Prostate gland (tissue), 2 donors: ENCODE data around the gene SYT15B. TPM values are rescaled to one million over a fixed set of nuclear protein-coding genes. Genes with fewer than 3 reads are reported as not detected.
"Not testable (repeated sequence)": the region's sequence is repeated elsewhere in the genome, so short reads cannot be mapped to it uniquely, and the experiment has no call there.

ENCODE experiments used
- DNase-seq: peaks from one replicate; pipeline ENCODE4 v3.0.0-alpha.2; 2019; ENCODE audit warnings: low spot score
- H3K27ac ChIP-seq, 2 donors: fragments of 200-600 bp; sonication (generic); 2 replicates each; pipeline ENCODE4 v1.5.1; 2017 to 2019
- H3K27me3 ChIP-seq: fragments of 200-600 bp; sonication (generic); replicated peaks from 2 replicates; pipeline ENCODE4 v1.5.1; 2019; ENCODE audit not compliant: insufficient read depth
- H3K36me3 ChIP-seq, 2 donors: fragments of 200-600 bp; sonication (generic); 1 replicate in 1 of 2; 2 replicates in 1 of 2; pipeline versions ENCODE4 v1.5.1 to v1.8.1; 2017 to 2019
- H3K4me1 ChIP-seq: fragments of 200-600 bp; sonication (generic); replicated peaks from 2 replicates; pipeline ENCODE4 v1.5.1; 2019
- H3K4me3 ChIP-seq, 2 donors: fragments of 200-600 bp; sonication (generic); 2 replicates each; pipeline ENCODE4 v1.5.1; 2017 to 2019
- H3K9me3 ChIP-seq: fragments of 200-600 bp; sonication (generic); 2 replicates; pipeline ENCODE4 v1.5.1; 2017
- WGBS: methylation state at CpG from one replicate; pipeline ENCODE4 v1.1.5; 2018; 5-methylcytosine and 5-hydroxymethylcytosine counted together
- intact Hi-C: fragments of 100-400 bp; cut with DNase I; formaldehyde crosslinking; loops from one replicate; pipeline ENCODE4 v1.14.2; 2022
- total RNA-seq, 2 donors: library from RNA; depleted of rRNA; stranded (reverse); fragments of >200 nt; gene quantifications; one replicate each; pipeline ENCODE4 v1.1.0, GENCODE V29; 2016

SYT15B gene
- total RNA-seq, 2 donors from 2014 or later: 3.0 to 4.6 TPM

GRCh38 chr10:47756169-47756568 is 7.2 kb downstream of the SYT15B start:
- H3K4me3 ChIP-seq, intact Hi-C loops, H3K27me3 ChIP-seq, H3K4me1 ChIP-seq, DNase-seq, H3K9me3 ChIP-seq, H3K36me3 ChIP-seq, H3K27ac ChIP-seq: not testable (repeated sequence)
- no CpG with 5 or more reads among the region's 13 CpGs for WGBS

- WGBS: no CpG with 5 or more reads among the region's 24 CpGs
- H3K9me3 ChIP-seq, H3K27me3 ChIP-seq, H3K4me3 ChIP-seq, H3K36me3 ChIP-seq, DNase-seq, H3K4me1 ChIP-seq, H3K27ac ChIP-seq, intact Hi-C loops: not testable (repeated sequence)
Observed at GRCh38 chr10:47753871-47754270, 9.5 kb downstream of the SYT15B start.

- intact Hi-C loops, H3K4me1 ChIP-seq, H3K9me3 ChIP-seq, H3K27me3 ChIP-seq, DNase-seq, H3K4me3 ChIP-seq, H3K27ac ChIP-seq, H3K36me3 ChIP-seq: not testable (repeated sequence)
- 80% methylated on average over 1 of the region's 3 CpGs for WGBS
Observed at GRCh38 chr10:47753176-47753575, 10.2 kb downstream of the SYT15B start.

- H3K27me3 ChIP-seq, H3K36me3 ChIP-seq, H3K4me1 ChIP-seq, intact Hi-C loops, H3K4me3 ChIP-seq, DNase-seq, H3K9me3 ChIP-seq, H3K27ac ChIP-seq: not testable (repeated sequence)
- WGBS: no CpG with 5 or more reads among the region's 3 CpGs
Observed at GRCh38 chr10:47751821-47752220, 11.6 kb downstream of the SYT15B start.

GRCh38 chr10:47750360-47750759 is 13.0 kb downstream of the SYT15B start:
- H3K27ac ChIP-seq, H3K36me3 ChIP-seq, H3K4me3 ChIP-seq, DNase-seq, H3K9me3 ChIP-seq, intact Hi-C loops, H3K27me3 ChIP-seq, H3K4me1 ChIP-seq: not testable (repeated sequence)
- no CpG with 5 or more reads among the region's 8 CpGs for WGBS

- DNase-seq, H3K36me3 ChIP-seq, H3K27ac ChIP-seq, intact Hi-C loops, H3K27me3 ChIP-seq, H3K4me3 ChIP-seq, H3K9me3 ChIP-seq, H3K4me1 ChIP-seq: not testable (repeated sequence)
- WGBS: 4% methylated on average over 3 of the region's 4 CpGs
Observed at GRCh38 chr10:47746780-47747376, 16.5 kb downstream of the SYT15B start.

- H3K4me1 ChIP-seq, H3K9me3 ChIP-seq, intact Hi-C loops, H3K4me3 ChIP-seq, H3K27ac ChIP-seq, H3K27me3 ChIP-seq, H3K36me3 ChIP-seq, DNase-seq: not testable (repeated sequence)
- 80% methylated on average over 1 of the region's 4 CpGs for WGBS
Observed at GRCh38 chr10:47744881-47745280, 18.5 kb downstream of the SYT15B start.

- H3K9me3 ChIP-seq: not testable (repeated sequence)
Observed at GRCh38 chr10:47743611-47744550, 19.5 kb downstream of the SYT15B start.

GRCh38 chr10:47740868-47741267 is 22.5 kb downstream of the SYT15B start:
- H3K9me3 ChIP-seq, DNase-seq, H3K36me3 ChIP-seq, intact Hi-C loops, H3K4me3 ChIP-seq, H3K27me3 ChIP-seq, H3K4me1 ChIP-seq, H3K27ac ChIP-seq: not testable (repeated sequence)
- WGBS: 57% methylated on average over 2 of the region's 2 CpGs

More at GRCh38 chr10:47743611-47744550, 19.5 kb downstream of the SYT15B start:
- peak overlapping the region in 1 of 2 donors; percentile 9 for H3K4me3 ChIP-seq
- WGBS: 2% methylated on average over 9 of the region's 48 CpGs
- H3K27me3 ChIP-seq, intact Hi-C loops, H3K4me1 ChIP-seq, DNase-seq, H3K27ac ChIP-seq, H3K36me3 ChIP-seq: not testable (repeated sequence)

GRCh38 chr10:47730911-47731310 is 32.5 kb downstream of the SYT15B start:
- H3K27me3 ChIP-seq, H3K27ac ChIP-seq, intact Hi-C loops, H3K9me3 ChIP-seq, H3K4me1 ChIP-seq, DNase-seq, H3K4me3 ChIP-seq, H3K36me3 ChIP-seq: not testable (repeated sequence)
- WGBS: no CpG with 5 or more reads among the region's 5 CpGs

- H3K9me3 ChIP-seq, intact Hi-C loops, H3K4me3 ChIP-seq, H3K36me3 ChIP-seq, H3K4me1 ChIP-seq, DNase-seq, H3K27me3 ChIP-seq, H3K27ac ChIP-seq: not testable (repeated sequence)
- WGBS: no CpG with 5 or more reads among the region's 6 CpGs
Observed at GRCh38 chr10:47725740-47726139, 37.7 kb downstream of the SYT15B start.

GRCh38 chr10:47725047-47725446 is 38.3 kb downstream of the SYT15B start:
- DNase-seq, H3K9me3 ChIP-seq, intact Hi-C loops, H3K4me3 ChIP-seq, H3K4me1 ChIP-seq, H3K27ac ChIP-seq, H3K36me3 ChIP-seq, H3K27me3 ChIP-seq: not testable (repeated sequence)
- WGBS: no CpG with 5 or more reads among the region's 3 CpGs
